ENCODE data around the gene ZRANB1.

ZRANB1 gene

DNA sequence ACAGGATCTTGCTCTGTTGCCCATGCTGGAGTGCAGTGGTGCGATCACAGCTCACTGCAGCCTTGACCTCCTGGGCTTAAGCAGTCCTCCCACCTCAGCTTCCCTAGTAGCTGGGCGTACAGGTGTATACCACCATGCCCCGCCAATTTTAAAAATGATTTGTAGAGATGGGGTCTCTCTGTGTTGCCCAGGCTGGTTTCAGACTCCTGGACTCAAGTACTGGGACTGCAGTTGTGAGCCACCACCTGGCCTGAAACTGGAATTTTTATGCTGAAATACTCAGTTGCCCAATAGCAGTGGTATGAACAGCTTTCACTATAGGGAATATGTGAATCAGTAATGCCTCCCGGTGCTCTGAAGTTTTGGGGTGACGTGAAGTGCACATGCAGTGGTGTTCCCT lies 7.6 kb downstream of the ZRANB1 start:
- H3K4me1 ChIP-seq (ENCODE audit: insufficient read depth, low read length) = peaks cover 12% of the 10 kb centered on the region; the same call in 1 of the 2 replicates

DNA sequence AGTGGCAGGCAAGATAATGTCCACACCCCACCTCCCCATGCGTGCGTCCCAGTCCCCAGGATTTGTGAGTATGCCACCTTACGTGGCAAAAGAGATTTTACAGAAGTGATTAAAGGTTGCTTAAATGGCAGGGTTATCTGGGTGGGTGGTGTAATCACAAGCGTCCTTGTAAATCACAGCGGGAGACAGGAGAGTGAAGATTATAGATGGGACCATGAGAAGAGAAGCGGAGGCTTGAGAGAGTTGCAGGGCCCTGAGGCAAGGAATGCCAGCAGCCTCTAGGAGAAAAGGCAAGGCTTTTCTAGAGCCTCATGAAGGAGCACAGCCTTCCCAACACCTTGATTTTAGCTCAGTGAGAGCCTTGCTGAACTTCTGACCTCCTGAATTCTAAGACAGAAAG lies 10.2 kb downstream of the ZRANB1 start:
- H3K27me3 ChIP-seq (ENCODE audit: insufficient read depth, low read length) = no peaks in the 10 kb centered on the region
- 0 out of 2 replicates have a peak, but pooled peaks cover 5% of the 10 kb centered on the region for H3K36me3 ChIP-seq (ENCODE audit: insufficient read depth, low read depth, low read length)
- H3K4me3 ChIP-seq (ENCODE audit: low read length) = no peak overlapping the region
- no peak overlapping the region for H3K27ac ChIP-seq (ENCODE audit: low read length)
- no peak overlapping the region for H3K9ac ChIP-seq (ENCODE audit: low read depth, low read length)
- no peaks in the 10 kb centered on the region for H3K9me3 ChIP-seq (ENCODE audit: insufficient read depth, low read depth, low read length)
- no peaks in the 10 kb centered on the region for H3K4me1 ChIP-seq (ENCODE audit: insufficient read depth, low read length)

More for the DNA sequence above, 7.6 kb downstream of the ZRANB1 start:
- H3K4me3 ChIP-seq (ENCODE audit: low read length) = no peak overlapping the region
- no peaks in the 10 kb centered on the region for H3K27me3 ChIP-seq (ENCODE audit: insufficient read depth, low read length)
- H3K27ac ChIP-seq (ENCODE audit: low read length) = no peak overlapping the region
- 0 out of 2 replicates have a peak, but pooled peaks cover 5% of the 10 kb centered on the region for H3K36me3 ChIP-seq (ENCODE audit: insufficient read depth, low read depth, low read length)
- H3K9me3 ChIP-seq (ENCODE audit: insufficient read depth, low read depth, low read length) = no peaks in the 10 kb centered on the region
- no peak overlapping the region for H3K9ac ChIP-seq (ENCODE audit: low read depth, low read length)

DNA sequence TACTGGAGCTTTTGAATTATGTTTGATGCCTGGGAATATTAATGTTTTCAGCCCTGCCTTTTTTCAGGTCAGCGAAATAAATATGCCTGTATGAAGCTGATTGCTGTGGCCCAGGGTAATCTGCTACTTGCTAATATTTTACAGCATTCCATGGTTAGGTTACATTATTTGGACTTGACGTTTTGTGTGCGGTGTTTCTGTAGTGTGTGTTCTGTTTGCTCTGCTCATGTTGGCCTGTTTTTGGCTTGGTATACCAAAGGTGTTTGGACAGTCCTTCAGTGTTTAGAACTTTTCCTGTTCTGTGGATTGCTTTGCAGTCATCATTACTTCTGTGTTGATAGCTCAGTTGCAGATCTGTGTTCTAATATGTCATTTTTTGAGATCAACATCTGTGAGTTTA lies 11.5 kb downstream of the ZRANB1 start:
- Histone ChIP-seq H3K27ac (ENCODE audit: low read length) (no peak overlapping the region), H3K4me3 (ENCODE audit: low read length) (no peak overlapping the region), H3K4me1 (ENCODE audit: insufficient read depth, low read length) (no peaks in the 10 kb centered on the region), H3K9me3 (ENCODE audit: insufficient read depth, low read depth, low read length) (no peaks in the 10 kb centered on the region), H3K9ac (ENCODE audit: low read depth, low read length) (no peak overlapping the region), H3K27me3 (ENCODE audit: insufficient read depth, low read length) (no peaks in the 10 kb centered on the region), H3K36me3 (ENCODE audit: insufficient read depth, low read depth, low read length) (0 out of 2 replicates have a peak, but pooled peaks cover 5% of the 10 kb centered on the region)

DNA sequence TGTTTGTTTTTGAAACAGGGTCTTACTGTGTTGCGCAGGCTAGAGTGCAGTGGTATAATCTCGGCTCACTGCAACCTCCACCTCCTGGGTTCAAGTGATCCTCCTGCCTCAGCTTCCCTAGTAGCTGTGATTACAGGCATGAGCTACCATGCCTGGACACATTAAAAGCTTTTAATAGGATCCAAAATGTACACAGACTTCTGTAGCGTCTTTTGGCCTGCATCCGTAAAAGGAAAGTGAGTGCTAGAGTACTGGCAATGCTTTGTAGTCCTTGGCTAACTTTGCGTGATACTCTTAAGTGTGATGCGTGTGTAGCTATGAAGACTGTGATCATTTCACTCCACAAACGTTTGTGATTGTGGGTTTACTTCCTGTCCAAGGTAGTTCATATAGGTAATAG lies 13.3 kb downstream of the ZRANB1 start:
- no peak overlapping the region for H3K9ac ChIP-seq (ENCODE audit: low read depth, low read length)
- no peaks in the 10 kb centered on the region for H3K4me1 ChIP-seq (ENCODE audit: insufficient read depth, low read length)
- H3K9me3 ChIP-seq (ENCODE audit: insufficient read depth, low read depth, low read length) = no peaks in the 10 kb centered on the region
- H3K36me3 ChIP-seq (ENCODE audit: insufficient read depth, low read depth, low read length) = no peaks in the 10 kb centered on the region
- H3K27me3 ChIP-seq (ENCODE audit: insufficient read depth, low read length) = no peaks in the 10 kb centered on the region
- H3K27ac ChIP-seq (ENCODE audit: low read length) = no peak overlapping the region
- H3K4me3 ChIP-seq (ENCODE audit: low read length) = no peak overlapping the region

DNA sequence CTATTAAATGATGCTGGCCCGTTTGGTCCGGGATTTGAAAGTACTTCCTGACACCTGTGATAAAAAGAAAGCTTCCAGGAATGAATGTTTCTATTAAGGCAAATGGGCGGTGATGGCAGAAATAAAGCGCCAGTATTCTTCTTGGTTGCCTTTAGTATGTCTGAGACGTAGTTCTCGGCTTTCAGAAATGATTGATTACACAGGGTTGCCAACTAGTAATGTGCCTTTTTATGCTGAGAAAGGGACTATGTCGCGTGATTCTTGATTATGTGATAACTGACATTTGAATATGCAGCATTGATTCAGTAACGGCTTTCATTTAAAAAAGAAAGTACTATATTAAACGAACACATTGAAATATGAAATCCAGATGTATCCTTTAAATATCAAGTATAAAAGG lies 13.9 kb downstream of the ZRANB1 start:
- no peak overlapping the region for H3K27ac ChIP-seq (ENCODE audit: low read length)
- H3K9ac ChIP-seq (ENCODE audit: low read depth, low read length) = no peak overlapping the region
- H3K4me3 ChIP-seq (ENCODE audit: low read length) = no peak overlapping the region
- no peaks in the 10 kb centered on the region for H3K27me3 ChIP-seq (ENCODE audit: insufficient read depth, low read length)
- no peaks in the 10 kb centered on the region for H3K4me1 ChIP-seq (ENCODE audit: insufficient read depth, low read length)
- no peaks in the 10 kb centered on the region for H3K36me3 ChIP-seq (ENCODE audit: insufficient read depth, low read depth, low read length)
- H3K9me3 ChIP-seq (ENCODE audit: insufficient read depth, low read depth, low read length) = no peaks in the 10 kb centered on the region

DNA sequence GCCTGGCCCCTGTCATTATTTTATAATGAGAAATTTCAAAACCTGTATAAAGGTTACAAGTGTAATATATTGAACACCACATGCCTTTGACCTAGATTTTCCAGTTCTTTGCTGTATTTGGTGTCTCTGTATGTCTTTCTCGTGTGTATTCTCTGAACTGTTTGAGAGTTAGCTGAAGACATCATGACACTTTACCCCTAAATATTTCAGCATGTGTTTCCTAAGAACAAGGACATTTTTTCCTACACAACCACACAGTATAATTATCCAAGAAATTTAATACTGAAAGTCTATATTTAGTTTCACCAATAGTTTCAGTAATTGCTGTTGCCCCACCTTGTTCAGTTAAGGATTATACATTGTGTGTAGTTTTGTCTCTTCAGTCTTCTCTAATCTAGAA lies 14.8 kb downstream of the ZRANB1 start:
- H3K36me3 ChIP-seq (ENCODE audit: insufficient read depth, low read depth, low read length) = no peaks in the 10 kb centered on the region

DNA sequence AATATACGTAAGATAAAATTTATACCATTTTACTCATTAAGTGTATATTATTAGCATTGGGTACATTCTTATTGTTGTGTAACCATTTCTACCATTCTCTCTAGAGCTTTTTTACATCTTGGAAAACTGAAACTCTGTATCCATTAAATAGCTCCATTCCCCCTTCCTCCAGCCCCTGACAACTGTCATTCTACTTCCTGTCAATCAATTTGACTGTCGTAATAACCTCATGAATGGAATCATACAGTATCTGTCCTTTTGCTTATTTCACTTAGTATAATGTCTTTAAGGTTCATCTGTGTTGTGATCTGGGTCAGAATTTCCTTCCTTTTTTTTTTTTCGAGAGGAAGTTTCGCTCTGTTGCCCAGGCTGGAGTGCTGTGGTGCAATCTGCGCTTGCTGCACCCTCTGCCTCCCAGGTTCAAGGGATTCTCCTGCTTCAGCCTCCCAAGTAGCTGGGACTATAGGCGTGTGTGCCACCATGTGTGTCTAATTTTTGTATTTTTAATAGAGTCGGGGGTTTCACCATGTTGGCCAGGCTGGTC lies 15.6 kb downstream of the ZRANB1 start:
- Histone ChIP-seq H3K4me1 (ENCODE audit: insufficient read depth, low read length) (no peaks in the 10 kb centered on the region), H3K9me3 (ENCODE audit: insufficient read depth, low read depth, low read length) (no peaks in the 10 kb centered on the region), H3K9ac (ENCODE audit: low read depth, low read length) (no peak overlapping the region), H3K36me3 (ENCODE audit: insufficient read depth, low read depth, low read length) (no peaks in the 10 kb centered on the region), H3K4me3 (ENCODE audit: low read length) (no peak overlapping the region), H3K27me3 (ENCODE audit: insufficient read depth, low read length) (no peaks in the 10 kb centered on the region), H3K27ac (ENCODE audit: low read length) (no peak overlapping the region)

More for the DNA sequence above, 14.8 kb downstream of the ZRANB1 start:
- Histone ChIP-seq H3K4me1 (ENCODE audit: insufficient read depth, low read length) (no peaks in the 10 kb centered on the region), H3K9ac (ENCODE audit: low read depth, low read length) (no peak overlapping the region), H3K27ac (ENCODE audit: low read length) (no peak overlapping the region), H3K9me3 (ENCODE audit: insufficient read depth, low read depth, low read length) (no peaks in the 10 kb centered on the region), H3K27me3 (ENCODE audit: insufficient read depth, low read length) (no peaks in the 10 kb centered on the region), H3K4me3 (ENCODE audit: low read length) (no peak overlapping the region)

DNA sequence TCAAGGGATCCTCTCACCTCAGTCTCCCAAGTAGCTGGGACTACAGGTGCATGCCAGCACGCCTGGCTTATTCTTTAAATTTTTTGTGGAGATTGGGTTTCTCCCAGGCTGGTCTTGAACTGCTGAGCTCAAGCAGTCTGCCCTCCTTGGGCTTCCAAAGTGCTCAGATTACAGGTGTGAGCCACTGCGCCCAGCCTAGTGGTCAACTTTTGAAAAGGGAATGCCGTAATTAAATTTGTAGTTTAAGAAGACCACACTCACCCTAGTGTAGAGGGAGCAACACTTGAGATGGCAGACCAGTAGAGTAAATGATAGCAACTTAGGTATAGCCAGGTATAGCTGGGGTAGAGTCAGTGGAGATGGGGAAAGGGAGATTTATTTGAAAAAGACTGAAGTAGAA lies 17.6 kb downstream of the ZRANB1 start:
- Histone ChIP-seq H3K4me1 (ENCODE audit: insufficient read depth, low read length) (no peaks in the 10 kb centered on the region), H3K9ac (ENCODE audit: low read depth, low read length) (no peak overlapping the region), H3K9me3 (ENCODE audit: insufficient read depth, low read depth, low read length) (no peaks in the 10 kb centered on the region), H3K27me3 (ENCODE audit: insufficient read depth, low read length) (no peaks in the 10 kb centered on the region), H3K36me3 (ENCODE audit: insufficient read depth, low read depth, low read length) (no peaks in the 10 kb centered on the region), H3K27ac (ENCODE audit: low read length) (no peak overlapping the region), H3K4me3 (ENCODE audit: low read length) (no peak overlapping the region)

DNA sequence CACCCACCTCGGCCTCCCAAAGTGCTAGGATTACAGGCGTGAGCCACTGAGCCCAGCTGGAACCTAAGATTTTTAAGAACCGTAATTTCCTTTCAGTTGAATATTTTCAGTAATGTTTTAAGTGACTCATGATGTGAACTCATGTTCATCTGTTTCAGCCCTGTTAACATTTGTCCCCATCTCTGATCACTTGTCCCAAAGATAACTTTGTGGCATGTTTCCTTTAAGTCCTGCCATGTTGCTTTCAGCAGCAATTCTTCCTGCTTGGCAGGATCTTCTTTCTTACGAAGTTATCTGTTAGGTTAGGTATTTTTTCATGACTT lies 19.3 kb downstream of the ZRANB1 start:
- Histone ChIP-seq H3K4me3 (ENCODE audit: low read length) (no peak overlapping the region), H3K27me3 (ENCODE audit: insufficient read depth, low read length) (no peaks in the 10 kb centered on the region), H3K9me3 (ENCODE audit: insufficient read depth, low read depth, low read length) (no peaks in the 10 kb centered on the region), H3K4me1 (ENCODE audit: insufficient read depth, low read length) (no peaks in the 10 kb centered on the region), H3K36me3 (ENCODE audit: insufficient read depth, low read depth, low read length) (peaks cover 3% of the 10 kb centered on the region; the same call in 1 of the 2 replicates), H3K9ac (ENCODE audit: low read depth, low read length) (no peak overlapping the region), H3K27ac (ENCODE audit: low read length) (no peak overlapping the region)

DNA sequence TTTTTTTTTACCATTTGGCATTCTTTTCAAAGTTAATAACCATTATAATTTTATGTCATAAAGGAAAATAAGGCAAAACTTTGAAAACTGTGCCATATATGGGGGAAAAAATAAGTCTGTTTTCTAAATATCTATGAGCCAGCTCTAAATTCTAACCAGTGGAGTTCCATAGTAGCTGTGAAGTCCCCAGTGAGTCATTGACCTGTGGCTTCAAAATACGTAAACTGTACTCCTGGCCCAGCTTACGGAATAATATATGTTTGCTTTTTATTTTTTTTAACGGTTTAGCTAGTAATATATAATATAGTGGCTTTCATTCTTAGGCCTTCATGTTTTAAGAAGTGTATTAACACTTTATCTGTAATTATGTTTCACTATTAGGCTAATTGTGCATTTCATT lies 20.5 kb downstream of the ZRANB1 start:
- H3K36me3 ChIP-seq (ENCODE audit: insufficient read depth, low read depth, low read length) = peaks cover 15% of the 10 kb centered on the region
- H3K9ac ChIP-seq (ENCODE audit: low read depth, low read length) = no peak overlapping the region
- H3K4me3 ChIP-seq (ENCODE audit: low read length) = no peak overlapping the region

DNA sequence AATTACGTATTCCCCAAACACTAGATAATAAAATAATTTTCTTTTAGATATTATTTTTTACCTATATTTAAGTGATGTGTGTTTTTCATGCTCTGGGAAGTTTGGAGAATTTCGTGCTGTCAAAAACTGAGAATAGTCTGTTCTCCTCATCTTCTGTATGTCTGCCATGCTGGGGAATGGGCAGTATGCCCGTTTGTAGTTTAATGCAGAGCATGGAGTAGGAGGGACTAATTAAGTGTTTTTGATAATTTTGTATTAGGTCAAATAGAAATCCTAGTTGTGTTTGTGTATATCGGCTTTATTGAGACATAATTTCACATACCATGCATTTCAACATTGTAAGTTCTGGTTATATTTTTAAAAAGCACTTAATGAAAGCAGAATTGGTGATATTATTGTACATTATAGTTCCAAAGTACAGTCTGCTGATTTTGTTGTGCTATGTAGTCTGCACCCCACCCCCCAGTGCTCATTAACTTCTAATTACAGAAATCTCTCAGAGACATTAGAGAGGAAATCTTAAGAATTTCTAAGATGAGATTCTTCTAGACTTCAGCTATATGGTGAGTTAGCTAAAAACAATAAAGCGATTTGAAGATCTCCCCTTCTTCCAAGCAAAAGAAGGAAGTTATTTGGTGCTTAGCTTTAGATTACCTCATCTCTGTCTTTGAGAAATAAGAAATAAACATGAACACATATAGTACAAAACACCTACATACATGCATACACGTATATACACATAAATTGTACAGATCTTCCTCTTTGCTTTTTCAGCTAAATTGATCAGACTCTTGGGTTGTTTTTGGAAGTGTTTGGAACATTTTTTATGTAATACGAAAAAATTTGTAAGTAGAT lies 22.2 kb downstream of the ZRANB1 start:
- Histone ChIP-seq H3K9ac (ENCODE audit: low read depth, low read length) (no peak overlapping the region), H3K27me3 (ENCODE audit: insufficient read depth, low read length) (no peaks in the 10 kb centered on the region), H3K4me1 (ENCODE audit: insufficient read depth, low read length) (no peaks in the 10 kb centered on the region)

More for the DNA sequence above, 20.5 kb downstream of the ZRANB1 start:
- no peaks in the 10 kb centered on the region for H3K4me1 ChIP-seq (ENCODE audit: insufficient read depth, low read length)
- H3K9me3 ChIP-seq (ENCODE audit: insufficient read depth, low read depth, low read length) = no peaks in the 10 kb centered on the region
- H3K27ac ChIP-seq (ENCODE audit: low read length) = no peak overlapping the region
- no peaks in the 10 kb centered on the region for H3K27me3 ChIP-seq (ENCODE audit: insufficient read depth, low read length)

DNA sequence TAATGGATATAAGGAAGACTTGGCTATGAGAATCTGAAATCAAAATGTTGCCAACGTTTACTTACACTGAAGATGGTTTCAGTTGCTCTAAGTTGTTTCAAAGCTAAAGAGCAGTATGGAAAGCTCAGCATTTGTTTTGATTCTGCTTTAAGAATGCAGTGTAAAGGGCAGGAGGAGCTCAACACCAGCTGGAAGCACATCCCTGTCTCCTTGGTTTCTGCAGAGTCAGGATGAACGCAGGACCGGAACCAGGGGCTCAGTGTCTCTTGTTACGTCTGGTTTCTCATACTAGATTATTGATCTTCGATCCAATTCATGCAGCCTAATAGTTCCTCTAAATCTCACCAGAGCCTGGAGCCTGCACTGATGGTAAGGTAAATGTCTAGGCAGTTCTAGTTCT lies 24.1 kb downstream of the ZRANB1 start:
- Histone ChIP-seq H3K27me3 (ENCODE audit: insufficient read depth, low read length) (no peaks in the 10 kb centered on the region), H3K36me3 (ENCODE audit: insufficient read depth, low read depth, low read length) (peaks cover 44% of the 10 kb centered on the region), H3K27ac (ENCODE audit: low read length) (no peak overlapping the region), H3K9ac (ENCODE audit: low read depth, low read length) (no peak overlapping the region), H3K4me3 (ENCODE audit: low read length) (no peak overlapping the region), H3K9me3 (ENCODE audit: insufficient read depth, low read depth, low read length) (no peaks in the 10 kb centered on the region), H3K4me1 (ENCODE audit: insufficient read depth, low read length) (no peaks in the 10 kb centered on the region)

More for the DNA sequence above, 22.2 kb downstream of the ZRANB1 start:
- Histone ChIP-seq H3K9me3 (ENCODE audit: insufficient read depth, low read depth, low read length) (no peaks in the 10 kb centered on the region), H3K27ac (ENCODE audit: low read length) (no peak overlapping the region), H3K36me3 (ENCODE audit: insufficient read depth, low read depth, low read length) (peaks cover 31% of the 10 kb centered on the region), H3K4me3 (ENCODE audit: low read length) (no peak overlapping the region)
